ENCODE results near the gene MYH13. TPM values are rescaled to one million over a fixed set of nuclear protein-coding genes. Genes with fewer than 3 reads are reported as not detected.

MYH13 gene
- total RNA-seq, 1 experiment from 2014 or later, result not detected

DNA sequence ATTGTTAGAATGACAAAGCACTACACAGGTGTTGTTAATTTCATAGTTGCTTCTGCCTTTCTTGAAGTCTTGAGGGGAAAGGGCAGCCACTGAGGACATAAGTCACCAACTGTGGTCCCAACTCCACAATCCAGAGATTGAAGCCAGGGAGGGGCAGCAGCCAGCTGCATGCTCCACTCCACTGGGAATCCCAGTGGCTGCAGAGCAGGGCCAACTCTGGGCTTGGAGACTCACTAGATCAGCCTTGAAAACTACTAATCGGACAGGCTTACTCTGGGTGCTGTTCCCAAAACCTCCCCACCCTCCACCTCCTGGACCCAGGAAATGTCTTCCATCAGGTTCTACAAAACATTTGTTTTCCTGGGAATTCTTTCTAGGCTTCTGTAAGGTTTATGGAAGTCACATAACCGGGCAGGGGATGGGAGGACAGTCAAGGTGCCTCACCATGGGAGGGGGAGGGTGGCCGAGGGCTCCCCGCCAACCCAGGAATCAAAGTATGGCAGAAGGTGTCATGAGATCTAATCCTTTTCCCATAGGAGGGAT lies 68.0 kb downstream of the MYH13 start:
- Histone ChIP-seq H3K79me2 (ENCODE audit: insufficient read depth, low read length) (no peaks in the 10 kb centered on the region), H3K9me3 (ENCODE audit: control insufficient read depth, low read depth, low read length) (no peaks in the 10 kb centered on the region), H3K4ac (ENCODE audit: low read depth, low read length) (no peak overlapping the region), H3K4me2 (ENCODE audit: insufficient read depth, insufficient read length, low read length) (no peak overlapping the region), H2BK120ac (ENCODE audit: low read depth, low read length, poor library complexity, severe bottlenecking) (no peak overlapping the region), H3K27me3 (ENCODE audit: insufficient read depth, low read length) (no peaks in the 10 kb centered on the region), H2AFZ (ENCODE audit: low read length) (no peak overlapping the region), H4K8ac (replicated peaks; ENCODE audit: insufficient read length, low read depth, low read length) (no peak overlapping the region), H3K18ac (ENCODE audit: insufficient read length, low read depth, low read length) (no peak overlapping the region), H2BK15ac (ENCODE audit: low read depth, low read length) (no peak overlapping the region), H2BK5ac (ENCODE audit: insufficient read length, low read length) (no peak overlapping the region), H3K56ac (ENCODE audit: insufficient read length, low read depth, low read length) (no peak overlapping the region), H4K20me1 (ENCODE audit: control insufficient read depth, insufficient read depth, insufficient read length) (no peaks in the 10 kb centered on the region), H2BK20ac (ENCODE audit: low read depth, low read length, poor library complexity, severe bottlenecking) (no peak overlapping the region), H3K4me1 (ENCODE audit: insufficient read depth, low read length) (peaks cover 5% of the 10 kb centered on the region; the same call in 1 of the 2 replicates), H3K23me2 (ENCODE audit: insufficient read length, low read depth, low read length, poor library complexity, severe bottlenecking) (no peaks in the 10 kb centered on the region), H3T11ph (ENCODE audit: low read length) (no peak overlapping the region), H2BK12ac (ENCODE audit: insufficient read length, low read depth, low read length) (no peak overlapping the region), H3K14ac (ENCODE audit: insufficient read depth, low read length) (no peak overlapping the region), H4K5ac (ENCODE audit: insufficient read length, low read depth, low read length) (no peak overlapping the region), H2AK5ac (ENCODE audit: insufficient read length, low read length) (no peak overlapping the region), H3K79me1 (ENCODE audit: insufficient read depth, low read depth, low read length, poor library complexity, severe bottlenecking) (no peaks in the 10 kb centered on the region), H4K91ac (ENCODE audit: insufficient read length, low read depth, low read length) (no peak overlapping the region), H3K23ac (ENCODE audit: insufficient read length, low read depth, low read length) (no peak overlapping the region), H3K27ac (ENCODE audit: insufficient read length, low read depth, low read length) (no peak overlapping the region), H3K9ac (ENCODE audit: extremely low read depth, insufficient read length, low read length) (no peak overlapping the region)
- TF ChIP-seq, protein P1, sequence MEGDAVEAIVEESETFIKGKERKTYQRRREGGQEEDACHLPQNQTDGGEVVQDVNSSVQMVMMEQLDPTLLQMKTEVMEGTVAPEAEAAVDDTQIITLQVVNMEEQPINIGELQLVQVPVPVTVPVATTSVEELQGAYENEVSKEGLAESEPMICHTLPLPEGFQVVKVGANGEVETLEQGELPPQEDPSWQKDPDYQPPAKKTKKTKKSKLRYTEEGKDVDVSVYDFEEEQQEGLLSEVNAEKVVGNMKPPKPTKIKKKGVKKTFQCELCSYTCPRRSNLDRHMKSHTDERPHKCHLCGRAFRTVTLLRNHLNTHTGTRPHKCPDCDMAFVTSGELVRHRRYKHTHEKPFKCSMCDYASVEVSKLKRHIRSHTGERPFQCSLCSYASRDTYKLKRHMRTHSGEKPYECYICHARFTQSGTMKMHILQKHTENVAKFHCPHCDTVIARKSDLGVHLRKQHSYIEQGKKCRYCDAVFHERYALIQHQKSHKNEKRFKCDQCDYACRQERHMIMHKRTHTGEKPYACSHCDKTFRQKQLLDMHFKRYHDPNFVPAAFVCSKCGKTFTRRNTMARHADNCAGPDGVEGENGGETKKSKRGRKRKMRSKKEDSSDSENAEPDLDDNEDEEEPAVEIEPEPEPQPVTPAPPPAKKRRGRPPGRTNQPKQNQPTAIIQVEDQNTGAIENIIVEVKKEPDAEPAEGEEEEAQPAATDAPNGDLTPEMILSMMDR (conservative IDR thresholded peaks at IDR 0.05), result no peak
- H3K27ac Mint-ChIP-seq, result peak overlapping the region in 1 of 3 experiments; percentile 76; a peak in 2 of 7 replicates
- H3K4me3 Mint-ChIP-seq, result no peak overlapping the region
- WGBS (ENCODE audit: extremely low coverage, insufficient read length, low lambda C conversion rate), result no CpG with 5 or more reads among the region's 4 CpGs
- peaks cover 0 to 8% of the 10 kb centered on the region in 2 experiments; a peak in 2 of 5 replicates for H3K9me3 Mint-ChIP-seq
- peaks cover 12 to 16% of the 10 kb centered on the region in 2 experiments for H3K4me1 Mint-ChIP-seq
- DNase-seq, result no peak
- H3K27me3 Mint-ChIP-seq (ENCODE audit: low read depth), result no peaks in the 10 kb centered on the region; the same call in none of the 2 replicates
- H3K36me3 Mint-ChIP-seq (ENCODE audit: insufficient read depth in 1 of 3, low read depth in 3 of 3), result peaks cover 0 to 4% (median 0%) of the 10 kb centered on the region in 3 experiments; a peak in 3 of 7 replicates
